GM18526 (cell line): Measurements from ENCODE around the gene AFF3.

Source experiments
- POLR2A ChIP-seq: IDR thresholded peaks from 3 replicates; pipeline ENCODE4 v1.6.1; 2011; ENCODE audit not compliant: insufficient read length; ENCODE audit errors: extremely low read depth

Gene AFF3

DNA sequence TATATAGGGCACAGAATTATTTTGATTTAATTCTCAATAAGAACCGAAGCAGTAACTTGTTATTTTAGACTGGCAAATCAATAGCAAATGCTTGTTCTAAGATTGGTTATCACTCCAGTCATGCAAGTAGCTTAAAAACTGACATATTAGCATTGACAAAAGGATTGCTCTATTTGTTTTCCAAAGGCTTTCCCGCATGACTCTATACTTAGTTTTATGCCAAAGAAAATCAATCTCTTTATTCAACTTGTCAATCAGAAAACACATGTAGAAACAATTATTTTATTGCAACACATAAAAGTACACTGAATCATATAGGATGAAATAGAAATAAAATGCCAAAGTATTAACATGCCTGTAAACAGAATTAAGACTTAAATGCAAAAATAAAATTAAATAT lies 108.4 kb downstream of the AFF3 start:
- no peak for TF ChIP-seq POLR2A

DNA sequence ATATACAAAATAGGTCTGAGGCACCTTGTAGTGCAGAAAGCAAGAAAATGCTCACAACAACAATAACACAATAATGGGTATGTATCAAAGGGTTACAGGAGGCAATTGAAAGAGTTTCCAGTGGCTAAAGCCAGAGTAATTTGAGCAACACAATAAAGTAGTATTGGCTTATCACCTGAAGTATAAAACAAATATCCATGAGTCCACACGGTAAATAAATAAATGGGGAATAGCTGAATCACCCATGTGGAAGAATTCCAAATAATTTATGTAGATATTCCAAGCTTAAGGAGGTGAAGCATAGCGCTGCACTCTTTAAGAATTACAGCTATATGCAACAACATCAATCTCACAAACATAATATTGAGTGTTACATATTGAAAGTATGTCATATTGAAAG lies 110.8 kb downstream of the AFF3 start:
- TF ChIP-seq POLR2A, result no peak

DNA sequence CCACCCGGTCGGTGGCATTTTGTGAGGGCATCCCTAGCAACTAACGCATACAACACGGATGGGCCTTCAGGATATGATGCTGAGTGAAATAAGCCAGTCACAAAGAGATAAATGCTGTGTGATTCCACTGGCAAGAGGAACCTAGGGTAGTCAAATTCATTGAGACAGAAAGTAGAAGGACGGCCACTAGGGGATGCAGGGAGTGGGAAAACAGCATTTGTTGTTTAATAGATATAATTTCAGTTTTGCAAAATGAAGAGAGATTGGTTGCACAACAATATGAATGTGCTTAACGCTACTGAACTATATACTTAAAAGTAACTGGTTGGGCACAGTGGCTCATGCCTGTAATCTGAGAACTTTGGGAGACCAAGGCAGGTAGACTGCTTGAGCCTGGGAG lies 112.9 kb downstream of the AFF3 start:
- no peak for TF ChIP-seq POLR2A

DNA sequence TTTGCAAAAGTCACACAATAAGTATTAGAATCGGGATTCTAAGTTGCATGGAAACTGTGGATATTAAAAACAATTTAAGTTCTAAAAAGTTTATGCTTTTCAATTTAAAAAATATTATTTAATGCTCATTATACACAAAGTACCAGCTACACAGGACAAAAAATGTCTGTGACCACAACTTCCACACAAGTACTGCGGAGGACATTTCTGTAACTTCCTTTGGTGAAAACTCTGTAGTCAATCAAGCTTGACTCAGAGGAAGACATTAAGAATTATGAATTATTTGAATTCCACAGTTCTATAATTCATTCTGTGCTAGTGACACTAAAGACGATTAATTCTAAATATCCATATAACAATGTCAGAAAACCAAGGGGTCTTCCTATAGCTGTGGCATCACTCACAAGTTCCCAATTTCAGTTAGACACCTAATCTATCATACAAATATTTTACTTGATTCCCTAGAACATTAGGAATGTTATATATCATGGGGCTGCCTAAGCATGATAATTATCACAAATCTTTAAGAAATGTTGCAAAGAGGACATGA lies 120.5 kb downstream of the AFF3 start:
- no peak for TF ChIP-seq POLR2A

DNA sequence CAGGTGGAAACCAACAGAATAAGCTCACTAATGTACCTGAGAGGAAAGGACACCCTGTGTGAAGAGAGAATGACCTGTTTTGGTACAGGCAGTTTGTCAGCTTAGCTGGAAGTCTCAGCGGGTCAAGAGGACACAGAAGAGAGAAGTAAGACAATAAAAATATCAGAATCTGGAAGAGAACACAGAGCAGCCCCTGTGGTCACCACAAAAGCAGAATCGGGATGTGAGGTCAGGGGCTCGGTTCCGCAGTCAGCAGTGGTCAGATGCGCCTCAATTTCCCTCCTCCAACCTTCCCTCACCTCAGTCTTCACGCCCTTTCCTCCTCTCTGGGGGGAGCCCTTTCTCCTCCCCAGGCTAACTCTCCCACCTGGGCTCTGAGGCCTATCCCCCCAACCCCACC lies 122.9 kb downstream of the AFF3 start:
- no peak for TF ChIP-seq POLR2A

DNA sequence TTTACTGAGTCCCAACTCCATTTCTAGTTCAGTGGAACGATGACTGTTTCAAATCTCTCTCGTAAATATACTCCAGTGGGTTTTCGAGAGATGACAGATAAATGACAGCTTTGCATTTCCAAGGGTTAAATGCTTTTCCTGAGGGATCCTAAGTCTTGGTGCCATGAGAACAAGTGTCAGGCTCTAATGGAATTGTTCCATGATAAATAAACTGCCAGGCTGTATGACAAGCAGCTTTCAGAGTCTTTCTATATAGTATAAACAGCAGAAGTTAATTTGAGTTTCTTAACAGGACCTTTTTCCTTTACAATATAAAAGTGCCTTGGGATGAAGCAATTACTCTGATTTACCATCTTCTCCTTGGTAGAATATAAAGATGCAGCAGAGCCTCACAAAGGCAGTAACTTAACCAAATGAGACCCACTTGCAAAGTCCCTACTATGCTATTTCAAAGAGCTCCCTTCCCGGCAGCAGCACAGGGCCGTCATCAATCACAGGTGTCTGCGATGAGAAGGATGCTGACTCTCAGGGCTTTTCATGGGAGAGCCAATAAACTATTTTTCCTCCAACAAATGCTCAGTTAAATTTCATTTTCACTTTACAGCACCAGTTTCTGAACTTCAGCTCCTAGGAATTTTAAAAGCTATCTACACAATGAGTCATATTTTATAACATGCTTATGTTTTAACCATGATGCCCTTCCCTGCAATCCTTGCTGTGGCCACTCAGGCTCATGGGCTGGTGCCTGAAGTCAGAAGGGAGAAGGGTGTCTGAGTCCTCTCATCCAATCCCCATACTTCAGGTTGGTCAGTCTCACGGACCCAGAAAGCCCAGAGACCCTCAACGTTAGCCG lies 123.8 kb downstream of the AFF3 start:
- no peak for TF ChIP-seq POLR2A

DNA sequence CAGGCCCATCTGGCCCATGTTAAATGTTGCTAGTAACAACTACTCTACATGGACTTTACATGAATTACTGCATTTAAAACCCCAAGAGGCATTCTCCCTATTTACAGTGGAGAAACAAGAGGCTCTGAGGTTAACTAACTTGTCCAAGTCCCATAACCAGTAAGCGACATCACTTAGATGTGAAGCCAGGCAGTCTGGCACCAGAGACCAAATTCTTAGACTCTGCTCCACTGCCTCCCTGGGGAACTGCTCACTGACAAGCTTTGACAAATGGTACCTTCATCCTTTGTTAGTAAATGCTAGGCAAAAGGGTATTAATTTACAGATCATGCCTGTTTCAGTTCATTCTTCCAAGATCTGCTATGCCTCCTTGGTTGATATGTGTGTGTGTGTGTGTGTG lies 124.8 kb downstream of the AFF3 start:
- TF ChIP-seq POLR2A, result no peak

DNA sequence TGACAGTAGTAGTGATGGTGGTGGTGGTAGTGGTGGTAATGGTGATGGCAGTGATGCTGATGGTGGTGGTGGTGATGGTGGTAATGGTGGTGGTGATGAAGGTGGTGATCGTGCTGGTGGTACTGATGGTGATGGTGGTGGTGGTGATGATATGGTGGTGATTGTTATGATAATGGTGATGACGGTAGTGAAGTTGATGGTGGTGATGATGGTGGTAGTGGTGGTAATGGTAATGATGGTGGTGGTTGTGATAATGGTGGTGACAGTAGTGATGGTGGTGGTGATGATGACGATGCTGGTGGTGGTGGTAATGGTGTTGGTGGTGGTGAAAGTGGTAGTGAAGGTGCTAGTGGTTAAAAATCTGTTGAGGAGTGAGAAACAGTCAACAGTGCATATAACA lies 125.6 kb downstream of the AFF3 start:
- no peak for TF ChIP-seq POLR2A

DNA sequence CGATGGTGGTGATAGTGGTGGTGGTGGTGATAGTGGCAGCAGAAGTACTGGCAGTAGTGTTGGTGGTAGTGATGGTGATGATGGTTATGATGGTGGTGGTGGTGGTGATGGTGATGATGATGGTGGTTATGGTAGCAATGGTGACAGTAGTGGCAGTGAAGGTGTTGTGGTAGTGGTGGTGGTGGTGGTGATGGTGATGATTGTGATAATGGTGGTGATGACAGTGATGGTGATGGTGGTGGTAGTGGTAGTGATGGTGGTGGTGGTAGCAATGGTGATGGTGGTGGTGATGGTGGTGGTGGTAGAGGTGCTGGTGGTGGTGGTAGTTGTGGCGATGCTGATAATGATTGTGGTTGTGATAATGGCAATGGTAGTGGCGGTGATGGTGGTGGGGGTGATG lies 126.5 kb downstream of the AFF3 start:
- no peak for TF ChIP-seq POLR2A

DNA sequence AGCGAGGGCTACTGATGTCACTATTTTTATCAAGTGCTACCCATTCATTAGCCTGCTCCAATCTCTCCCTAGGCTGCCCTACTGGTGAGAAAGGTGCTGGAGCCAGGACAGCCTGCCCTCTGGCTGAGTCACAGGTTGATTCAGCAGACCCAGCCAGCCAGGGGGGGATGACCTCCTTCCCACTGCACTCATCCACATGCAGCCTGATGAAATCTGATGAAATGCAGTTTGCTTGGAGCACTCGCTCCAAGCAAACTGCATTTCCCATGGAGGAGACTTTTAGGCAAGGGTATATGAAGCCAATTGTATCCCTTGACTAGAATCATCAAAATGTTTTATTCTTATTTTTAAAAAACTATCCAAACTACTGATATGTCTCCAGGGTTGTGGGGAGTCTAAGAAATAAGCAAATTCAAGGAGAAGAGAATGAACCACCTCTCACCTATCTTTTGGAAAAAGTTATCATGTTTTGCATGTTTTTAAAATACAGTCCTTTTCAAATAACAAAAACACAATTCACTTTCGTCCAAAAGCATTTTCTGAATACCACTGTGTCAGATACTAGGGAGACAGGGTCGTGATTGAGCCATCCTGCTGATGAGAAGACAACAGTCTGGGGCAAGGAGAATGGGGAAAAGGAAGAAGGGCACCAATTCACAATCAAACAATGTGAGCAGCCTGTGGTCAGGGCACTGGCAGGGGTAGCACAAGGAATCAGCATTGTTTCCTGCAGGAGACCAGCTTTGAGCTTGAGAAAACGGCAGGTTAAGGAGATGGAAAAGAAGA lies 128.3 kb downstream of the AFF3 start:
- TF ChIP-seq POLR2A, result no peak

DNA sequence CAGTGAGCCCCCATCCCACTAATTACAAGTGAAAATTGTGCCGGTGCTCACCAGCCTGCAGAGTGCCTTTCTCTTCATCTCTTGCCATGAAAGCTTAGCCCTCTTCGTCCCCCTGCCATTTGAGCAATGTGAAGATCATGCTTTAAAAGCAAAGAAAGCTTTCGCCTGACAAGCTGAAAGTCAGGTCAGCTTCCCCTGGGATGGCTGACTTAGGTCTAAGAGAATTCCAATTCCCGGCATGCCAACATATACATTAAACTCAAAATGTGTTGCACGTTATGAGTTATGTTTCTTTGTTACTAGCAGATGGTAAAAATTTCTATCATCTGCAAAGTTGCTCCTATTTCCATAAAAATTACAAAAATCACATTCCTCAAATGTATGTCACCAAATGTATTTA lies 129.8 kb downstream of the AFF3 start:
- no peak for TF ChIP-seq POLR2A

DNA sequence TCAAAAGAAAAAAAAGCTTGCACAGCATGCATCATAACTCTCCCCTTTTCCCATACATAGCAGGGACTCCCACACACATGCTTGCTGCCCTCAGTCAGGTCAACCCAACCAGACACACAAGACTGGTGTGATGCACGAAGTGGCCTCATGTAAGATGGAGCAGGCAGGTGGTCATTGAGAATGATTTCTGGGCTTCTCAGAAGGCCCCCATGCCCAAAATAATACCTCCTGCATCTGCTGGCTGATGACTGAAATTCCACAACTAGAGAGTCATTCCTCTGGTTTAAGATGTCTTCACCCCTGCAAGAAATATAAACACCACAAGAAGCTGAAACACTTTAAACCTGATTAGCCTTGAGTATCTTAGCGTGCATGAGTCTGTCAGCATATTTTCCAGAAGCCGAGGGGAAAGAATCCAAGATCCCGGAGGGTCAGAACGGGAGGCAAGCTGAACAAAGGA lies 131.1 kb downstream of the AFF3 start:
- TF ChIP-seq POLR2A, result no peak

DNA sequence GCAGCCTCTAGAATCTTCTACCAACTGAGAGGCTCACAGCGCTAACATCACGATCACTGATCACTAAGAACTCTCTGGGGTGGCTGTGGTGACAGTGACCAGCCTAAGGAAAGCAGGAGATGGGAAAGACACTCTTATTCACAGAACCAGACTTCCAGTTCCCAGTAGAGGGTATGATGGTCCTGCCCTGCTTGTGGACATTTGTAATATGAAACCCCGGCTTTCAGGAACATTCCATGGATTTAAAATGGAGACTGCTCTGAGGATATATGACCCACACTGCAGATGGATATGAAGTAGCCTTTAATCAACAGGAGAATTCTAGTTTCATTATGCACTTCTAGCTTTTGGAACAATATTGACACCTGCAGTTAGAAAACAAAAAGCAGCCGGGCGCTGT lies 131.8 kb downstream of the AFF3 start:
- TF ChIP-seq POLR2A, result no peak

DNA sequence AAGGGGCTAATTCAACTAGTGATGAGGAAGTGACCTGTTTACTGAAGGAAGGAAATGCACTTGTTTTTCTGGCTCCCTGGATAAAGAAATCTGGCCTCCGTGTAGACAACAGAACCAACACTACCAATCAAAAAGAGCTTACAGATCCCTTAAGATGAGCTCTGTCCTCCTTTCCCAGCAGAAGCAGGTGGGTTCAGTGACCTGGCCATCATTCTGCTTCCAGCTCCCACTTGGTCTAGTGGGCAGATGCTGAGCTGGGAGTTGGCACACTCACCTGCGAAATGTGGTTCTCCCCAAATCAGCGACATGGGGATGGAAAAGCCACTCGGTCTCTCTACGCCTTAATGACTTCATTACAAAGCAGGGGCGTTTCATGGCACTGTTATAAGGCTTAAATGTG lies 132.6 kb downstream of the AFF3 start:
- TF ChIP-seq POLR2A, result no peak

DNA sequence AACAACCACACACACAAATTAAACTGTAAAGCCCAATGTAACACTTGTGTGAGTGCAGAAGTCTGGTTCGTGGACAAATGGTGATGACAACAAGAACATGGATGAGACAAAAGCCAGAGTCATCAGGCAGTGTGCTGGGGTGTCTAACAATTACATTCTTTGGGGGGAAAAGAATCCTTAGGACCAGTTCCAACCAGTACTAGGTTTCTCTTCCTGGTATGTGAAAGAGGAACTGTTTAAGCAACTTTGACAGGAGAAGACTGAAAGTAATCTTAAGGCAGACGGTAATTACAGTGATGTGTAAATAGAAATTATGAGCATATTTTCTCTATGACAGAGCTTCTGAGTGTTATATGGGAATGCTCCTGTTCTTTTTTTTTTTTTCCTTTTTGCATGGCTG lies 133.4 kb downstream of the AFF3 start:
- TF ChIP-seq POLR2A, result no peak

DNA sequence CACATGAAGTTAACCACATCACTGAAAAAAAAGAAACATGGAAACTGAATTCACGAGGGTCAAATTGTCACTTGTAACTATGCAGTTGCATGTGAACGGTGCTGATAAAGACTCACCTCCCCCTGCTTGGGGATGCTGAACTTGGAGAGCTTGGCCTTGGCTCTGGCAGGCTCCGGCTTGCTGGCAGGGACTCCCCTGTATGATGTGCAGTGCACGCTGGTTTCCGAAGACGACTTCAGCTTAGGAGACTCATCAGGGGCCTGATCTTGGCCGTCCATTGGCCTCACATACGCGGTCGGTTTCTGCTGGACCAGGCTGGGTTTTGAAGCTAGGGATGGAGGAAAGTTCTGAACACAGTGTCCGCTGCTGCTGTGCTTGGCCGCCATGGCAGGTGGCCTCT lies 135.9 kb downstream of the AFF3 start:
- no peak for TF ChIP-seq POLR2A

DNA sequence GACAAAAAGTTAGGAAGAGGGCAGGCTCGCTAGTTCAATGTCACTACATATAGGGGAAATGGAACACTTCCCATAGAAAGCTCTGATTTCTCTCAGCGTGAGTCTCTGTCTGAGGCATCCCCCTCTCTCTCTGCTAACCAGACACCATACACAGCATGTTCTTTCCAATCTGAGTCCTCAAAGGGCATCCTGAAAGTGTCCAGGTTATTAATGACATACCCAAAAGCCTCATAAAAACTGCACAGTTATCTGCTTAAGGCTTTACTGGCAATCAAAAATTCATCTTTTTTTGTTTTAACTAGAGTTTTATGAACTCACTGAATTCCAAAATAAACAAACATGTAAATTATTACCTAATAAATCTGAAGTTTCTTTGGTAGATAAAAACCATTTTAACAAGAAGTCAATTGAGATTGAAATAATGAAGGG lies 137.4 kb downstream of the AFF3 start:
- TF ChIP-seq POLR2A, result no peak
